Lung (tissue), 16 donors: ENCODE data around the gene STAB2. TPM values are rescaled to one million over a fixed set of nuclear protein-coding genes. Genes with fewer than 3 reads are reported as not detected.
A peak's percentile ranks its signal among the peaks of the same experiment; 100 is the strongest.

Experiments used
- ATAC-seq: fragments of 200-7000 bp; cut with Tn5 transposase; one replicate; pipeline ENCODE4 v1.9.1; 2020; ENCODE audit warnings: moderate number of reproducible peaks; ENCODE audit not compliant: insufficient read depth, low FRiP score
- DNase-seq, 3 donors: peaks; one replicate each; pipeline ENCODE4 v3.0.0-alpha.2; 2013 to 2017
- H3K27ac ChIP-seq, 2 donors: one replicate each; pipeline ENCODE4 v1.5.1; 2013; ENCODE audit warnings: mild to moderate bottlenecking in 2 of 2, moderate library complexity in 2 of 2, control low read depth in 1 of 2, inconsistent platforms in 1 of 2, low read depth in 1 of 2, low read length in 1 of 2
- H3K27me3 ChIP-seq, 3 donors: one replicate each; pipeline ENCODE4 v1.5.1; 2013; ENCODE audit warnings: low read length in 2 of 3; ENCODE audit not compliant: control insufficient read depth in 3 of 3, insufficient read depth in 3 of 3
- H3K36me3 ChIP-seq, 4 donors: one replicate each; pipeline ENCODE4 v1.5.1; 2013; ENCODE audit warnings: low read length in 4 of 4, mild to moderate bottlenecking in 1 of 4, moderate library complexity in 1 of 4; ENCODE audit not compliant: control insufficient read depth in 4 of 4, insufficient read depth in 4 of 4
- H3K4me1 ChIP-seq, 5 donors: one replicate each; pipeline ENCODE4 v1.5.1; 2013; ENCODE audit warnings: low read length in 5 of 5, mild to moderate bottlenecking in 2 of 5, moderate library complexity in 1 of 5; ENCODE audit not compliant: control insufficient read depth in 5 of 5, insufficient read depth in 5 of 5
- H3K4me3 ChIP-seq: one replicate; pipeline ENCODE4 v1.5.1; 2013; ENCODE audit warnings: mild to moderate bottlenecking, control low read depth, moderate library complexity
- H3K9ac ChIP-seq, 2 donors: one replicate each; pipeline ENCODE4 v1.5.1; 2013; ENCODE audit warnings: low read length in 2 of 2, control low read depth in 1 of 2; ENCODE audit not compliant: insufficient read depth in 1 of 2
- H3K9me3 ChIP-seq, 4 donors: one replicate each; pipeline ENCODE4 v1.5.1; 2013; ENCODE audit warnings: low read length in 3 of 4, mild to moderate bottlenecking in 1 of 4, moderate library complexity in 1 of 4; ENCODE audit not compliant: control insufficient read depth in 4 of 4, insufficient read depth in 3 of 4
- WGBS, 2 donors: extraction: QIAGEN DNeasy Blood & Tissue Kit; methylation state at CpG; one replicate each; pipeline ENCODE4 v1.1.7; 2013; 5-methylcytosine and 5-hydroxymethylcytosine counted together
- long read RNA-seq, 5 donors: transcript quantifications; one replicate each; lab custom pipeline, GENCODE V29; 2026
- polyA plus RNA-seq, 2 donors: library from polyadenylated mRNA; stranded (reverse); fragments of 200-250 nt; gene quantifications; one replicate each; pipeline ENCODE4 v1.2.1, GENCODE V29; 2013
- total RNA-seq, 2 donors: library from RNA; depleted of rRNA in 1 of 2; stranded (reverse); fragments of >200 nt in 1 of 2; gene quantifications; one replicate each; pipeline ENCODE4 v1.2.1, GENCODE V29; 2014 to 2021
- TF ChIP-seq, protein P1 (sequence below): IDR thresholded peaks from 2 replicates; pipeline ENCODE4 v1.5.1; 2012; ENCODE audit warnings: mild to moderate bottlenecking; ENCODE audit errors: control extremely low read depth, extremely low read depth
- donor health status: control.
- donor health status: control.
- donor health status: Bipolar disorder and iron deficiency.
- donor health status: healthy.
- donor health status: DM: yes; HTN: yes; CAD: no.

STAB2 gene, protein sequence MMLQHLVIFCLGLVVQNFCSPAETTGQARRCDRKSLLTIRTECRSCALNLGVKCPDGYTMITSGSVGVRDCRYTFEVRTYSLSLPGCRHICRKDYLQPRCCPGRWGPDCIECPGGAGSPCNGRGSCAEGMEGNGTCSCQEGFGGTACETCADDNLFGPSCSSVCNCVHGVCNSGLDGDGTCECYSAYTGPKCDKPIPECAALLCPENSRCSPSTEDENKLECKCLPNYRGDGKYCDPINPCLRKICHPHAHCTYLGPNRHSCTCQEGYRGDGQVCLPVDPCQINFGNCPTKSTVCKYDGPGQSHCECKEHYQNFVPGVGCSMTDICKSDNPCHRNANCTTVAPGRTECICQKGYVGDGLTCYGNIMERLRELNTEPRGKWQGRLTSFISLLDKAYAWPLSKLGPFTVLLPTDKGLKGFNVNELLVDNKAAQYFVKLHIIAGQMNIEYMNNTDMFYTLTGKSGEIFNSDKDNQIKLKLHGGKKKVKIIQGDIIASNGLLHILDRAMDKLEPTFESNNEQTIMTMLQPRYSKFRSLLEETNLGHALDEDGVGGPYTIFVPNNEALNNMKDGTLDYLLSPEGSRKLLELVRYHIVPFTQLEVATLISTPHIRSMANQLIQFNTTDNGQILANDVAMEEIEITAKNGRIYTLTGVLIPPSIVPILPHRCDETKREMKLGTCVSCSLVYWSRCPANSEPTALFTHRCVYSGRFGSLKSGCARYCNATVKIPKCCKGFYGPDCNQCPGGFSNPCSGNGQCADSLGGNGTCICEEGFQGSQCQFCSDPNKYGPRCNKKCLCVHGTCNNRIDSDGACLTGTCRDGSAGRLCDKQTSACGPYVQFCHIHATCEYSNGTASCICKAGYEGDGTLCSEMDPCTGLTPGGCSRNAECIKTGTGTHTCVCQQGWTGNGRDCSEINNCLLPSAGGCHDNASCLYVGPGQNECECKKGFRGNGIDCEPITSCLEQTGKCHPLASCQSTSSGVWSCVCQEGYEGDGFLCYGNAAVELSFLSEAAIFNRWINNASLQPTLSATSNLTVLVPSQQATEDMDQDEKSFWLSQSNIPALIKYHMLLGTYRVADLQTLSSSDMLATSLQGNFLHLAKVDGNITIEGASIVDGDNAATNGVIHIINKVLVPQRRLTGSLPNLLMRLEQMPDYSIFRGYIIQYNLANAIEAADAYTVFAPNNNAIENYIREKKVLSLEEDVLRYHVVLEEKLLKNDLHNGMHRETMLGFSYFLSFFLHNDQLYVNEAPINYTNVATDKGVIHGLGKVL (N-terminal part only)
- 10 to 100 TPM in 1 of 2 donors, under 1 TPM in 1; 0.61 to 10.0 TPM for total RNA-seq
- under 1 TPM; 0.06 to 0.26 TPM for polyA plus RNA-seq
- long read RNA-seq, donor 1: 0 reads
- long read RNA-seq, donor 2: 0 reads
- long read RNA-seq, donor 3: 0 reads
- long read RNA-seq, donor 4: 0 reads
- long read RNA-seq, donor 5: 0 reads

DNA sequence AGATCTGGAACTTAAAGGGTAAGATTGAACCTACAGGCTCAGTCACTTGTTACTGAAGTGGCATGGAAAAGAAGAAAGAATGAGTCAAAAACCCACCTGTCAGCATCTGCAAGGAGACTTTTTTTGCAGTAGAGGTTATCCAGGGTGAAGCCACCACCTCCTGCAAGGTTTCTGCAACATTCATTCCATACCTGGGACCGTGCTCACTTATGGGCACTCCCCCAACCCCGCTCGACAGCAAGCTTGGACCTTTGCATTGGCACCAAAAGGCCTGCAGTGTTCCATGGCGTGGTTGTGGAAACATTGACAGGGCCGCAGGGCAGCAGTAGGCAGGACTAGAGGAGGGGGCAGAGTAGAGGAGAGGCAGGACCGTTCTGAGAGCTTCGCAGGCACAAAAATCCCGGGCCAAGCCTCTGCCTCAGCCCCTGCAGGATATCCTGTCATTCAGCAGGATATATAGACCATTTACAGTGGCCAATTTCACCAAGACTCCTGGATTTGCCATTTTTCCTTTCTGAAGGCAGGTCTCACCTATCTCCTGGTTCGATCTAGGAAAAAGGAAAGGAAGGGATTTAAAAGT is at the start of gene STAB2:
Gene STAB2 (plus strand): TSS at position 483 of the 580 bp plus-strand sequence. CDS start 204 bp downstream, outside the sequence.
- no peak within 1 kb of the TSS for H3K27ac ChIP-seq
- no peak for ATAC-seq
- 59 to 67% methylated on average over 9 of the region's 9 CpGs for WGBS, 2 donors

DNA sequence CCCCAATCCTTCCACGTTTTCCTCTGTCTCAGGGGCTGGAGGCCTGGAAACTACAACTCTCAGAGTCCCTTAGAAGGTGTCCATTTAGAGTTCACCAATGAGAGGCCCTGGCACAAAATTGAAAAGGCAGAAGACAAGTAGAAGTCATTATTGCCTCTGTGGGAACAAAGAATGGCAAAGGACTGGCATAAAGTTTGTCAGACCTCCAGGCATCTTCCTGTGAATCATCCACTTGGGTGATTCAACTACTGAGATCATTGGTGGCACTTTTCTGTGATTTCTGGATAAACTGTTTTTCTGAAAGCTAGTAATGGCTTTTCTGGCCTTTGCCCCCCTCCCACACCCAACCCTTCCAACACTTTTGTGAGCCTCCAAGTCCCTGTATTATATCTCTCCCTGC is 48.7 kb upstream of the STAB2 start:
- no peaks in the 10 kb centered on the region for H3K9me3 ChIP-seq
- 67 to 83% methylated on average over 1 of the region's 1 CpG for WGBS, 2 donors
- DNase-seq (no peak), ATAC-seq (no peak)
- H3K4me1 ChIP-seq: no peaks in the 10 kb centered on the region
- H3K27me3 ChIP-seq: no peaks in the 10 kb centered on the region
- no peak overlapping the region for H3K4me3 ChIP-seq
- no peaks in the 10 kb centered on the region for H3K36me3 ChIP-seq
- no peak overlapping the region for H3K9ac ChIP-seq
- TF ChIP-seq, protein P1, sequence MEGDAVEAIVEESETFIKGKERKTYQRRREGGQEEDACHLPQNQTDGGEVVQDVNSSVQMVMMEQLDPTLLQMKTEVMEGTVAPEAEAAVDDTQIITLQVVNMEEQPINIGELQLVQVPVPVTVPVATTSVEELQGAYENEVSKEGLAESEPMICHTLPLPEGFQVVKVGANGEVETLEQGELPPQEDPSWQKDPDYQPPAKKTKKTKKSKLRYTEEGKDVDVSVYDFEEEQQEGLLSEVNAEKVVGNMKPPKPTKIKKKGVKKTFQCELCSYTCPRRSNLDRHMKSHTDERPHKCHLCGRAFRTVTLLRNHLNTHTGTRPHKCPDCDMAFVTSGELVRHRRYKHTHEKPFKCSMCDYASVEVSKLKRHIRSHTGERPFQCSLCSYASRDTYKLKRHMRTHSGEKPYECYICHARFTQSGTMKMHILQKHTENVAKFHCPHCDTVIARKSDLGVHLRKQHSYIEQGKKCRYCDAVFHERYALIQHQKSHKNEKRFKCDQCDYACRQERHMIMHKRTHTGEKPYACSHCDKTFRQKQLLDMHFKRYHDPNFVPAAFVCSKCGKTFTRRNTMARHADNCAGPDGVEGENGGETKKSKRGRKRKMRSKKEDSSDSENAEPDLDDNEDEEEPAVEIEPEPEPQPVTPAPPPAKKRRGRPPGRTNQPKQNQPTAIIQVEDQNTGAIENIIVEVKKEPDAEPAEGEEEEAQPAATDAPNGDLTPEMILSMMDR: no peak
- no peak overlapping the region for H3K27ac ChIP-seq

More for the DNA sequence above, at the start of gene STAB2:
- Histone ChIP-seq H3K4me3 (no peak within 1 kb of the TSS), H3K36me3 (no peaks in the 10 kb centered on the region), H3K9ac (no peak within 1 kb of the TSS), H3K9me3 (no peaks in the 10 kb centered on the region), H3K4me1 (no peaks in the 10 kb centered on the region), H3K27me3 (no peaks in the 10 kb centered on the region)
- TF ChIP-seq, protein P1: no peak
- DNase-seq: peak in 2 of 3 donors; percentile 2 to 9

DNA sequence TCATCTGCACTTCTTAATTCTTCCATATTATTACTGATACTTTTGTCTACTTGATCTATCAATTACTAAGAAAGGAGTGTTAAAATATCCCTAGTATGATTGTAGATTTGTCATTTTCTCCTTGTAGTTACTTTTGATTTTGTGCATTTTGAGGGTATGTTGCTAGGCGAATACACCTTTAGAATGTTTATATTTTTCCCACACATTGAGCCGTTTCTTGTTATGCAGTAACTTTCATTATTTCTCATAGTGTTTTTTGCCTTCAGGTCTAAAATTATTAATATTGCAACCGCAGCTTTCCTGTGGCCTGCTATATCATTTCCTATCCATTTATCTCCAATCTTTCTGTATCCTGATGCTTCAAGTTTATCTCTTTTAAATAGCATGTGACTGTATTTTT is 46.8 kb upstream of the STAB2 start:
- no peaks in the 10 kb centered on the region for H3K9me3 ChIP-seq

More for the DNA sequence above, 46.8 kb upstream of the STAB2 start:
- 21 to 64% methylated on average over 3 of the region's 3 CpGs for WGBS, 2 donors
- no peak for ATAC-seq
- TF ChIP-seq, protein P1: no peak
- Histone ChIP-seq H3K27ac (no peak overlapping the region), H3K4me1 (no peaks in the 10 kb centered on the region), H3K9ac (no peak overlapping the region), H3K4me3 (no peak overlapping the region), H3K27me3 (no peaks in the 10 kb centered on the region), H3K36me3 (no peaks in the 10 kb centered on the region)
- DNase-seq: no peak
